OCI-LY3 (cell line): ENCODE data around the gene AUTS2.

ENCODE experiments used
- H2AFZ ChIP-seq: fragments of 200-600, 300-600 bp; shearing (Covaris generic); 2 replicates; pipeline ENCODE4 v1.6.0; 2014; ENCODE audit warnings: antibody characterized with exemption, low read depth, low read length
- H3K27ac ChIP-seq: fragments of 200-600, 300-600 bp; sonication (generic); 2 replicates; pipeline ENCODE4 v1.5.1; 2014; ENCODE audit warnings: mild to moderate bottlenecking, low read length, moderate library complexity, mixed read lengths
- H3K27me3 ChIP-seq: fragments of 200-600, 300-600 bp; sonication (generic); 2 replicates; pipeline ENCODE4 v1.6.1; 2014; ENCODE audit warnings: low read depth, low read length, mixed read lengths
- H3K36me3 ChIP-seq: fragments of 200-600, 300-600 bp; sonication (generic); replicated peaks from 2 replicates; pipeline ENCODE3; 2014; ENCODE audit warnings: low read depth, low read length, mixed read lengths
- H3K4me1 ChIP-seq: fragments of 300-600, 200-600 bp; sonication (generic); 2 replicates; pipeline ENCODE4 v1.6.1; 2014; ENCODE audit warnings: low read length, mixed read lengths
- H3K4me2 ChIP-seq: fragments of 200-600, 300-600 bp; sonication (generic); 2 replicates; pipeline ENCODE4 v1.6.1; 2014; ENCODE audit warnings: low read length, mixed read lengths
- H3K4me3 ChIP-seq: fragments of 300-600, 200-600 bp; sonication (generic); 2 replicates; pipeline ENCODE4 v1.5.1; 2014; ENCODE audit warnings: antibody characterized with exemption, mild to moderate bottlenecking, low read length, moderate library complexity
- H3K79me2 ChIP-seq: fragments of 300-600, 200-600 bp; shearing (Covaris generic); 2 replicates; pipeline ENCODE4 v1.6.1; 2014; ENCODE audit warnings: mild to moderate bottlenecking, low read length, mixed read lengths
- H3K9ac ChIP-seq: fragments of 300-600, 200-600 bp; shearing (Covaris generic); 2 replicates; pipeline ENCODE4 v1.6.0; 2014; ENCODE audit warnings: mild to moderate bottlenecking, low read length, moderate library complexity
- H3K9me3 ChIP-seq: fragments of 200-600, 300-600 bp; shearing (Covaris generic); 2 replicates; pipeline ENCODE4 v1.6.1; 2014; ENCODE audit warnings: low read length, mixed read lengths; ENCODE audit not compliant: insufficient read depth
- H4K20me1 ChIP-seq: fragments of 200-600, 300-600 bp; sonication (generic); 2 replicates; pipeline ENCODE4 v1.6.1; 2016; ENCODE audit warnings: low read length, mixed read lengths; ENCODE audit not compliant: insufficient read depth
- CTCF ChIP-seq: fragments of 200-600, 300-600 bp; sonication (generic); IDR thresholded peaks from 2 replicates; pipeline ENCODE4 v1.5.1; 2014; ENCODE audit warnings: antibody characterized with exemption, low read length, low read depth
- EZH2phosphoT487 ChIP-seq: fragments of 200-600 bp; shearing (Covaris generic); IDR thresholded peaks from 2 replicates; pipeline ENCODE4 v1.6.1; 2018; ENCODE audit warnings: antibody characterized with exemption, mixed run types, low read depth

The AUTS2 gene

GRCh38 chr7:70414368-70414767 lies 816.1 kb downstream of the AUTS2 start:
- no peak overlapping the region for H3K27ac ChIP-seq
- H3K36me3 ChIP-seq, result no peaks in the 10 kb centered on the region
- no peak overlapping the region for H3K9ac ChIP-seq
- H2AFZ ChIP-seq, result no peak overlapping the region
- H3K79me2 ChIP-seq, result no peaks in the 10 kb centered on the region
- no peaks in the 10 kb centered on the region for H3K4me1 ChIP-seq
- TF ChIP-seq CTCF (no peak), EZH2phosphoT487 (no peak)
- peaks cover 8% of the 10 kb centered on the region; the same call in 1 of the 2 replicates for H3K9me3 ChIP-seq
- H3K4me2 ChIP-seq, result no peak overlapping the region
- no peak overlapping the region for H3K4me3 ChIP-seq
- no peaks in the 10 kb centered on the region for H4K20me1 ChIP-seq
- no peaks in the 10 kb centered on the region for H3K27me3 ChIP-seq

- Histone ChIP-seq H3K36me3 (no peaks in the 10 kb centered on the region), H3K79me2 (no peaks in the 10 kb centered on the region), H3K27ac (no peak overlapping the region), H3K9ac (no peak overlapping the region), H3K9me3 (peaks cover 8% of the 10 kb centered on the region; the same call in 1 of the 2 replicates), H3K27me3 (no peaks in the 10 kb centered on the region), H3K4me3 (no peak overlapping the region), H3K4me2 (no peak overlapping the region), H3K4me1 (no peaks in the 10 kb centered on the region), H4K20me1 (no peaks in the 10 kb centered on the region), H2AFZ (no peak overlapping the region)
- TF ChIP-seq EZH2phosphoT487 (no peak), CTCF (no peak)
Measured at GRCh38 chr7:70415179-70415972, 817.1 kb downstream of the AUTS2 start.

- Histone ChIP-seq H3K9ac (no peak overlapping the region), H3K4me1 (no peaks in the 10 kb centered on the region), H3K27ac (no peak overlapping the region), H4K20me1 (no peaks in the 10 kb centered on the region), H3K79me2 (no peaks in the 10 kb centered on the region), H3K36me3 (no peaks in the 10 kb centered on the region), H3K4me2 (no peak overlapping the region), H2AFZ (no peak overlapping the region), H3K4me3 (no peak overlapping the region), H3K27me3 (no peaks in the 10 kb centered on the region), H3K9me3 (peaks cover 8% of the 10 kb centered on the region; the same call in 1 of the 2 replicates)
- no peak for TF ChIP-seq CTCF
- no peak for TF ChIP-seq EZH2phosphoT487
Measured at GRCh38 chr7:70416347-70416985, 818.2 kb downstream of the AUTS2 start.

- no peak overlapping the region for H3K4me3 ChIP-seq
- H3K4me1 ChIP-seq, result no peaks in the 10 kb centered on the region
- TF ChIP-seq EZH2phosphoT487, result no peak
- TF ChIP-seq CTCF, result no peak
- H3K9ac ChIP-seq, result no peak overlapping the region
- H2AFZ ChIP-seq, result no peak overlapping the region
- peaks cover 8% of the 10 kb centered on the region; the same call in 1 of the 2 replicates for H3K9me3 ChIP-seq
- no peaks in the 10 kb centered on the region for H3K27me3 ChIP-seq
- no peaks in the 10 kb centered on the region for H4K20me1 ChIP-seq
- H3K27ac ChIP-seq, result no peak overlapping the region
- no peaks in the 10 kb centered on the region for H3K79me2 ChIP-seq
- no peaks in the 10 kb centered on the region for H3K36me3 ChIP-seq
- H3K4me2 ChIP-seq, result no peak overlapping the region
Measured at GRCh38 chr7:70416986-70417655, 818.8 kb downstream of the AUTS2 start.
